Adrenal gland (tissue), 5 donors: ENCODE data around the gene TSC22D2.

Source experiments
- POLR2A ChIP-seq, 2 donors: fragments of 450-650 bp; IDR thresholded peaks; one replicate each; pipeline ENCODE4 v1.6.1; 2017; ENCODE audit warnings: antibody characterized with exemption in 2 of 2, mild to moderate bottlenecking in 2 of 2, moderate library complexity in 1 of 2
- TF ChIP-seq, protein P1 (sequence below), 6 experiments: fragments of 450-650 bp in 4 of 6; fragments of 200-600 bp in 2 of 6; sonication (generic) in 1 of 6; IDR thresholded peaks; 1 replicate in 5 of 6; 2 replicates in 1 of 6; pipeline versions ENCODE4 v1.5.1 to v1.8.0; 2016 to 2021; ENCODE audit warnings: antibody characterized with exemption in 6 of 6, mild to moderate bottlenecking in 2 of 6, moderate library complexity in 1 of 6
- donor health status: DM: no; HTN: no; CAD: no.

DNA sequence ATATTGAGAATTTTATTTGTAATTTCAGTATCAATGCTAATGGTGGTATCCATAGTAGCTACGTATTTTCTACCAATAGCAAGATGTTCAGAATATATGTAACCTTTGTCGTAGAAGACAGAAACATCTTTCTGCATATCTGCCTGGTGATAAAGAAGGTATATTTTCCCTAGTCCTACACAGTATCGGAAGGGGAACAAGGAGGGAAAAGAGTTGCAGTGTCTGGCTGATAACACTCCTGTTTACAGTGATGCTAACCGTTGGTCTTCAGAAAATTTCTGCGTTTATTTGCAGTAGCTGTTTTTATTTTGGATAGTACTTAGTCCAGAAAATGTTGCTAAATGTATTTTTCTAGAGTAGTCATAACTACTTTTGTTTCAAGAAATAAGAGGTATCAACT is 25.2 kb downstream of the TSC22D2 start:
- TF ChIP-seq, protein P1, sequence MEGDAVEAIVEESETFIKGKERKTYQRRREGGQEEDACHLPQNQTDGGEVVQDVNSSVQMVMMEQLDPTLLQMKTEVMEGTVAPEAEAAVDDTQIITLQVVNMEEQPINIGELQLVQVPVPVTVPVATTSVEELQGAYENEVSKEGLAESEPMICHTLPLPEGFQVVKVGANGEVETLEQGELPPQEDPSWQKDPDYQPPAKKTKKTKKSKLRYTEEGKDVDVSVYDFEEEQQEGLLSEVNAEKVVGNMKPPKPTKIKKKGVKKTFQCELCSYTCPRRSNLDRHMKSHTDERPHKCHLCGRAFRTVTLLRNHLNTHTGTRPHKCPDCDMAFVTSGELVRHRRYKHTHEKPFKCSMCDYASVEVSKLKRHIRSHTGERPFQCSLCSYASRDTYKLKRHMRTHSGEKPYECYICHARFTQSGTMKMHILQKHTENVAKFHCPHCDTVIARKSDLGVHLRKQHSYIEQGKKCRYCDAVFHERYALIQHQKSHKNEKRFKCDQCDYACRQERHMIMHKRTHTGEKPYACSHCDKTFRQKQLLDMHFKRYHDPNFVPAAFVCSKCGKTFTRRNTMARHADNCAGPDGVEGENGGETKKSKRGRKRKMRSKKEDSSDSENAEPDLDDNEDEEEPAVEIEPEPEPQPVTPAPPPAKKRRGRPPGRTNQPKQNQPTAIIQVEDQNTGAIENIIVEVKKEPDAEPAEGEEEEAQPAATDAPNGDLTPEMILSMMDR (IDR thresholded peaks at IDR 0.05) = no peak
- no peak for TF ChIP-seq POLR2A (IDR thresholded peaks at IDR 0.05)
